Measurements from ENCODE around the gene N4BP3. TPM values are rescaled to one million over a fixed set of nuclear protein-coding genes. Genes with fewer than 3 reads are reported as not detected.

Gene N4BP3
- total RNA-seq, 2 experiments from 2014 or later, result 26.1 to 28.3 TPM

- peak; percentile 90 for TF ChIP-seq CTCF (conservative IDR thresholded peaks at IDR 0.05; ENCODE audit: low read length)
- no peak for TF ChIP-seq EZH2phosphoT487 (IDR thresholded peaks at IDR 0.05; ENCODE audit: borderline replicate concordance, low read depth, low read length)
- Histone ChIP-seq H4K20me1 (ENCODE audit: insufficient read depth, low read length) (no peaks in the 10 kb centered on the region), H3K36me3 (ENCODE audit: insufficient read depth, low read length) (peaks cover 96% of the 10 kb centered on the region), H3K4me2 (ENCODE audit: low read length) (no peak overlapping the region), H3K9me2 (ENCODE audit: insufficient read depth, low read length) (no peaks in the 10 kb centered on the region), H3K4me3 (ENCODE audit: low read depth, low read length, poor library complexity, severe bottlenecking) (no peak overlapping the region), H3K4me1 (ENCODE audit: insufficient read depth, low read length, poor library complexity, severe bottlenecking) (peaks cover 3% of the 10 kb centered on the region), H3K9me3 (ENCODE audit: low read length) (no peaks in the 10 kb centered on the region), H3K27ac (ENCODE audit: low read depth, low read length, poor library complexity, severe bottlenecking) (no peak overlapping the region), H3K79me2 (ENCODE audit: insufficient read depth, low read depth, low read length) (no peaks in the 10 kb centered on the region), H2AFZ (ENCODE audit: low read length) (no peak overlapping the region)
- intact Hi-C loops (cut with micrococcal nuclease; ENCODE audit: unreplicated experiment), result loop anchor here (1.0 kb wide), 3 partner anchors 18 to 70 kb away; no protein-coding TSS in a partner anchor
- CTCF ChIA-PET (ENCODE audit: unreplicated experiment), result interaction anchor here (2.3 kb wide), 1 partner anchor 70 kb away, joined by 15 read pairs; no protein-coding TSS in a partner anchor
- BruUV-seq (replicated peaks), result no TSS peak
- POLR2A ChIA-PET, result interaction anchor here (0.5 to 1.3 kb wide), 3 partner anchors 16 to 47 kb away, joined by 3 to 5 read pairs (median 4); no protein-coding TSS in a partner anchor
- peak; percentile 81 for DNase-seq (ENCODE audit: low spot score)
Measured at GRCh38 chr5:178145965-178146820, 32.9 kb downstream of the N4BP3 start.

DNA sequence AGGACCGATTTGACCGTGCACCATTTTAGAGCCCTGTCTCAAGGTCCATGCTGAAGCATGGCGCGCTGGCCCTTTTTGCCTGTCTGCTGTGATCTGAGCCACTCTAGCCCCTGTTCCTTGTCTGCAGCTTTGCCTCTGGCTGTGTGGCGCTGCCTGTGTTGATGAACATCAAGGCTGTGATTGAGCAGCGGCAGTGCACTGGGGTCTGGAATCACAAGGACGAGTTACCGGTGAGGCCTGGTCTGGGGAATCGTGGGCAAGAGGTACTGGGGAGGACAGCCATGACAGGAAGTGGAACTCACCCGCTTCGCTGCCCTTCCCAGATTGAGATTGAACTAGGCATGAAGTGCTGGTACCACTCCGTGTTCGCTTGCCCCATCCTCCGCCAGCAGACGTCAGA is 34.1 kb downstream of the N4BP3 start:
- DNase-seq (ENCODE audit: low spot score), result no peak
- intact Hi-C loops (cut with micrococcal nuclease; ENCODE audit: unreplicated experiment), result no loop called here
- Histone ChIP-seq H2AFZ (ENCODE audit: low read length) (no peak overlapping the region), H3K9me2 (ENCODE audit: insufficient read depth, low read length) (no peaks in the 10 kb centered on the region), H3K4me3 (ENCODE audit: low read depth, low read length, poor library complexity, severe bottlenecking) (no peak overlapping the region), H3K4me2 (ENCODE audit: low read length) (no peak overlapping the region), H3K36me3 (ENCODE audit: insufficient read depth, low read length) (peaks cover 96% of the 10 kb centered on the region), H3K4me1 (ENCODE audit: insufficient read depth, low read length, poor library complexity, severe bottlenecking) (peaks cover 15% of the 10 kb centered on the region), H4K20me1 (ENCODE audit: insufficient read depth, low read length) (no peaks in the 10 kb centered on the region), H3K9me3 (ENCODE audit: low read length) (no peaks in the 10 kb centered on the region), H3K27ac (ENCODE audit: low read depth, low read length, poor library complexity, severe bottlenecking) (no peak overlapping the region), H3K79me2 (ENCODE audit: insufficient read depth, low read depth, low read length) (peaks cover 7% of the 10 kb centered on the region; the same call in 1 of the 2 replicates)
- BruUV-seq (replicated peaks), result no TSS peak
- TF ChIP-seq EZH2phosphoT487 (IDR thresholded peaks at IDR 0.05; ENCODE audit: borderline replicate concordance, low read depth, low read length) (no peak), CTCF (conservative IDR thresholded peaks at IDR 0.05; ENCODE audit: low read length) (no peak)
- ChIA-PET POLR2A (interaction anchor here (0.6 to 1.3 kb wide), 3 partner anchors 31 to 56 kb away, joined by 3 to 6 read pairs (median 5); no protein-coding TSS in a partner anchor), CTCF (ENCODE audit: unreplicated experiment) (interaction anchor here (1.0 kb wide), 1 partner anchor 70 kb away, joined by 3 read pairs; no protein-coding TSS in a partner anchor)
